MM.1S (cell line): ENCODE data around the gene AHRR.

Experiments
- DNase-seq: peaks from one replicate; pipeline ENCODE4 v3.0.0-alpha.2; 2015
- H2AFZ ChIP-seq: fragments of 300-600 bp; sonication (generic); 2 replicates; pipeline ENCODE4 v1.6.0; 2016; ENCODE audit warnings: antibody characterized with exemption, low read length
- H3F3A ChIP-seq: fragments of 300-600 bp; sonication (generic); 2 replicates; pipeline ENCODE4 v1.6.1; 2016; ENCODE audit warnings: mild to moderate bottlenecking, antibody characterized with exemption, low read length, moderate library complexity, mixed read lengths; ENCODE audit not compliant: insufficient read depth
- H3K27ac ChIP-seq: fragments of 300-600 bp; sonication (generic); 2 replicates; pipeline ENCODE4 v1.5.1; 2016; ENCODE audit warnings: mild to moderate bottlenecking, low read length
- H3K27me3 ChIP-seq: fragments of 300-600 bp; sonication (generic); replicated peaks from 2 replicates; pipeline ENCODE4 v1.6.0; 2016; ENCODE audit warnings: low read length; ENCODE audit not compliant: insufficient read depth
- H3K36me3 ChIP-seq: fragments of 300-600 bp; sonication (generic); replicated peaks from 2 replicates; pipeline ENCODE4 v1.6.1; 2016; ENCODE audit warnings: mild to moderate bottlenecking, low read length, mixed read lengths; ENCODE audit not compliant: insufficient read depth
- H3K4me1 ChIP-seq: fragments of 300-600 bp; sonication (generic); 2 replicates; pipeline ENCODE4 v1.6.1; 2016; ENCODE audit warnings: low read length, mixed read lengths
- H3K4me2 ChIP-seq: fragments of 300-600 bp; sonication (generic); 2 replicates; pipeline ENCODE4 v1.6.0; 2016; ENCODE audit warnings: low read depth, low read length
- H3K4me3 ChIP-seq: fragments of 300-600 bp; sonication (generic); 2 replicates; pipeline ENCODE4 v1.5.1; 2016; ENCODE audit warnings: low read length, mixed read lengths
- H3K79me2 ChIP-seq: fragments of 300-600 bp; sonication (generic); 2 replicates; pipeline ENCODE4 v1.6.1; 2016; ENCODE audit warnings: mixed run types, low read length, mixed read lengths
- H3K9ac ChIP-seq: fragments of 300-600 bp; sonication (generic); 2 replicates; pipeline ENCODE4 v1.6.1; 2016; ENCODE audit warnings: low read length, mixed read lengths
- H3K9me2 ChIP-seq: fragments of 300-600 bp; sonication (generic); replicated peaks from 2 replicates; pipeline ENCODE4 v1.6.1; 2016; ENCODE audit warnings: mild to moderate bottlenecking, low read length, mixed read lengths; ENCODE audit not compliant: insufficient read depth
- H3K9me3 ChIP-seq: fragments of 300-600 bp; sonication (generic); replicated peaks from 2 replicates; pipeline ENCODE4 v1.6.1; 2016; ENCODE audit warnings: mild to moderate bottlenecking, low read length, mixed read lengths; ENCODE audit not compliant: insufficient read depth
- H4K20me1 ChIP-seq: fragments of 300-600 bp; sonication (generic); 2 replicates; pipeline ENCODE4 v1.6.1; 2016; ENCODE audit warnings: mild to moderate bottlenecking, low read length, moderate library complexity, mixed read lengths; ENCODE audit not compliant: insufficient read depth
- CTCF ChIP-seq: fragments of 300-600 bp; sonication (generic); IDR thresholded peaks from 2 replicates; pipeline ENCODE4 v1.5.1; 2016; ENCODE audit warnings: antibody characterized with exemption, low read length, mixed read lengths
- EZH2 ChIP-seq: fragments of 300-600 bp; sonication (generic); optimal IDR thresholded peaks from 2 replicates; pipeline ENCODE3; 2017; ENCODE audit warnings: low read depth, mild to moderate bottlenecking, antibody characterized with exemption, low read length, mixed read lengths
- EZH2phosphoT487 ChIP-seq: fragments of 300-600 bp; sonication (generic); IDR thresholded peaks from 2 replicates; pipeline ENCODE4 v1.6.1; 2018; ENCODE audit warnings: antibody characterized with exemption, low read length

Gene AHRR

GRCh38 chr5:332843-333242, 11.3 kb downstream of the AHRR start:
- H3K4me1 ChIP-seq = no peaks in the 10 kb centered on the region
- no peak for DNase-seq
- H3K27ac ChIP-seq = no peak overlapping the region
- H4K20me1 ChIP-seq = no peaks in the 10 kb centered on the region
- no peaks in the 10 kb centered on the region for H3F3A ChIP-seq
- H3K9me2 ChIP-seq = no peaks in the 10 kb centered on the region
- no peaks in the 10 kb centered on the region for H3K79me2 ChIP-seq
- no peak overlapping the region for H3K4me2 ChIP-seq
- no peak overlapping the region for H3K4me3 ChIP-seq
- no peaks in the 10 kb centered on the region for H3K9me3 ChIP-seq
- TF ChIP-seq EZH2phosphoT487 (no peak), EZH2 (no peak), CTCF (no peak)
- H3K27me3 ChIP-seq = no peaks in the 10 kb centered on the region
- H2AFZ ChIP-seq = no peak overlapping the region
- H3K9ac ChIP-seq = no peak overlapping the region
- no peaks in the 10 kb centered on the region for H3K36me3 ChIP-seq

GRCh38 chr5:333945-334344, 12.4 kb downstream of the AHRR start:
- no peak overlapping the region for H3K9ac ChIP-seq
- H3K27me3 ChIP-seq = no peaks in the 10 kb centered on the region
- H3K4me2 ChIP-seq = no peak overlapping the region
- no peak for TF ChIP-seq CTCF
- no peak for TF ChIP-seq EZH2
- TF ChIP-seq EZH2phosphoT487 = no peak
- no peak overlapping the region for H2AFZ ChIP-seq
- no peak overlapping the region for H3K4me3 ChIP-seq
- H4K20me1 ChIP-seq = no peaks in the 10 kb centered on the region
- no peak for DNase-seq
- H3K9me2 ChIP-seq = no peaks in the 10 kb centered on the region
- H3K36me3 ChIP-seq = no peaks in the 10 kb centered on the region
- no peak overlapping the region for H3K27ac ChIP-seq
- H3K9me3 ChIP-seq = no peaks in the 10 kb centered on the region
- H3K79me2 ChIP-seq = no peaks in the 10 kb centered on the region
- H3F3A ChIP-seq = no peaks in the 10 kb centered on the region
- H3K4me1 ChIP-seq = no peaks in the 10 kb centered on the region

- Histone ChIP-seq H4K20me1 (no peaks in the 10 kb centered on the region), H3K9me3 (no peaks in the 10 kb centered on the region), H3K4me1 (no peaks in the 10 kb centered on the region), H3K4me2 (no peak overlapping the region), H3K79me2 (no peaks in the 10 kb centered on the region), H3K27ac (no peak overlapping the region), H3K4me3 (no peak overlapping the region), H3K9me2 (no peaks in the 10 kb centered on the region), H3K27me3 (no peaks in the 10 kb centered on the region), H3F3A (no peaks in the 10 kb centered on the region), H3K9ac (no peak overlapping the region), H3K36me3 (no peaks in the 10 kb centered on the region), H2AFZ (no peak overlapping the region)
- no peak for DNase-seq
- no peak for TF ChIP-seq EZH2phosphoT487
- TF ChIP-seq CTCF = no peak
- TF ChIP-seq EZH2 = no peak
Measured at GRCh38 chr5:334903-335739, 13.6 kb downstream of the AHRR start.
